WERI-Rb-1 (cell line): ENCODE results near the gene GALNT18.

Source experiments
- DNase-seq: peaks from one replicate; pipeline ENCODE4 v3.0.0-alpha.2; 2020
- H3K27ac ChIP-seq: fragments of 250-450 bp; sonication (Bioruptor Pico); 2 replicates; pipeline ENCODE4 v1.5.1; 2020; ENCODE audit warnings: mild to moderate bottlenecking, moderate library complexity
- H3K27me3 ChIP-seq: fragments of 250-450 bp; sonication (Bioruptor Pico); 2 replicates; pipeline ENCODE4 v1.5.1; 2021; ENCODE audit warnings: mild to moderate bottlenecking, low read depth, moderate library complexity; ENCODE audit not compliant: insufficient read depth, severe bottlenecking
- H3K36me3 ChIP-seq: fragments of 250-450 bp; sonication (Bioruptor Pico); 2 replicates; pipeline ENCODE4 v1.5.1; 2020; ENCODE audit warnings: mild to moderate bottlenecking, moderate library complexity
- H3K4me3 ChIP-seq: 2 replicates; pipeline ENCODE4 v1.5.1; 2011; ENCODE audit warnings: low read depth, mild to moderate bottlenecking, control low read depth, low read length
- H3K9me3 ChIP-seq: fragments of 250-450 bp; sonication (Bioruptor Pico); 2 replicates; pipeline ENCODE4 v1.5.1; 2021; ENCODE audit warnings: mild to moderate bottlenecking, moderate library complexity; ENCODE audit not compliant: severe bottlenecking
- TF ChIP-seq, protein P1 (sequence below): IDR thresholded peaks from 2 replicates; pipeline ENCODE4 v1.5.1; 2011; ENCODE audit warnings: low read depth, mild to moderate bottlenecking, control low read depth, inconsistent platforms, low read length

Gene GALNT18

DNA sequence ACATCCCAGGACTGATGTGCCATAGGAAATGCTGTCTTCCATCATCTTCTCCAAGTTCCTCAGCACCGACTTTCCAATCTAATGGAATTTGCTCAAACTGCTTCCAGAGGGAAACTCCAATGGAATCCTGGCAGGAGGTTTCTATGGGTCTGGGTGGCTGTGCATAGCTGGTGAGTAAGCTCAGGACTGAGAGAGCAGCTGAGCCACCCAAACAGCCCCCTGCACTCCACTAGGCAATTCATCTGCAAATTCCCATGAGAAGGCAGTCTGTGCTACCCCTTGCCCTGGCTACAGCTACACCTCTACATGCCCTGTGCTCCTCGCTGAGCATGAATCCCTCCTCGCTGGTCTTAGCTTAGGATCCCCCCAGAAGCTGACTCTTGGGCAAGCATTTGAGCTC is 140.8 kb downstream of the GALNT18 start:
- Histone ChIP-seq H3K9me3 (no peaks in the 10 kb centered on the region), H3K4me3 (no peak overlapping the region), H3K36me3 (no peaks in the 10 kb centered on the region), H3K27ac (no peak overlapping the region), H3K27me3 (no peaks in the 10 kb centered on the region)
- no peak for DNase-seq
- TF ChIP-seq, protein P1, sequence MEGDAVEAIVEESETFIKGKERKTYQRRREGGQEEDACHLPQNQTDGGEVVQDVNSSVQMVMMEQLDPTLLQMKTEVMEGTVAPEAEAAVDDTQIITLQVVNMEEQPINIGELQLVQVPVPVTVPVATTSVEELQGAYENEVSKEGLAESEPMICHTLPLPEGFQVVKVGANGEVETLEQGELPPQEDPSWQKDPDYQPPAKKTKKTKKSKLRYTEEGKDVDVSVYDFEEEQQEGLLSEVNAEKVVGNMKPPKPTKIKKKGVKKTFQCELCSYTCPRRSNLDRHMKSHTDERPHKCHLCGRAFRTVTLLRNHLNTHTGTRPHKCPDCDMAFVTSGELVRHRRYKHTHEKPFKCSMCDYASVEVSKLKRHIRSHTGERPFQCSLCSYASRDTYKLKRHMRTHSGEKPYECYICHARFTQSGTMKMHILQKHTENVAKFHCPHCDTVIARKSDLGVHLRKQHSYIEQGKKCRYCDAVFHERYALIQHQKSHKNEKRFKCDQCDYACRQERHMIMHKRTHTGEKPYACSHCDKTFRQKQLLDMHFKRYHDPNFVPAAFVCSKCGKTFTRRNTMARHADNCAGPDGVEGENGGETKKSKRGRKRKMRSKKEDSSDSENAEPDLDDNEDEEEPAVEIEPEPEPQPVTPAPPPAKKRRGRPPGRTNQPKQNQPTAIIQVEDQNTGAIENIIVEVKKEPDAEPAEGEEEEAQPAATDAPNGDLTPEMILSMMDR: no peak

DNA sequence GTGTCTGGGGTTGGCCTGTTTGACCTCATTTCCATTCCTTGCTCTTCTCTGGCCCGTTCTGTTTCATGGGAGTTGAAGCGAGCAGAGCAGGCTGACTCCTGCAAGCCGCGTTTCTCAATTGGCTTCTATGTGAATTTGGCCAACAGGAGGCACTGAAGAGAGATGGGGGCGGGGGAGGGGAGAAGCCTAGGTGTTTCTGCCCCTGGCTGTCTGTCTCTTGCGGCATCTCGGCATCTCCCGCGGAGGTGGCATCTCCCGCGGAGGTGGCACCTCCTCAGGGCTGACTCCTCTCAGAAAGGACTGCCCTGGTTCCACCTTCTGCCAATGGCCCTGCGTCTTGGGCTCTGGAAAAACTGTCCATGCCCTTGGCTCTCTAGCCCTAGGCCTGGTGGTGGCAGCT is 143.1 kb downstream of the GALNT18 start:
- H3K4me3 ChIP-seq: no peak overlapping the region
- no peaks in the 10 kb centered on the region for H3K9me3 ChIP-seq
- TF ChIP-seq, protein P1: peak; percentile 26; the same call in 1 of the 2 replicates
- no peaks in the 10 kb centered on the region for H3K36me3 ChIP-seq
- DNase-seq: no peak
- no peaks in the 10 kb centered on the region for H3K27me3 ChIP-seq
- no peak overlapping the region for H3K27ac ChIP-seq

DNA sequence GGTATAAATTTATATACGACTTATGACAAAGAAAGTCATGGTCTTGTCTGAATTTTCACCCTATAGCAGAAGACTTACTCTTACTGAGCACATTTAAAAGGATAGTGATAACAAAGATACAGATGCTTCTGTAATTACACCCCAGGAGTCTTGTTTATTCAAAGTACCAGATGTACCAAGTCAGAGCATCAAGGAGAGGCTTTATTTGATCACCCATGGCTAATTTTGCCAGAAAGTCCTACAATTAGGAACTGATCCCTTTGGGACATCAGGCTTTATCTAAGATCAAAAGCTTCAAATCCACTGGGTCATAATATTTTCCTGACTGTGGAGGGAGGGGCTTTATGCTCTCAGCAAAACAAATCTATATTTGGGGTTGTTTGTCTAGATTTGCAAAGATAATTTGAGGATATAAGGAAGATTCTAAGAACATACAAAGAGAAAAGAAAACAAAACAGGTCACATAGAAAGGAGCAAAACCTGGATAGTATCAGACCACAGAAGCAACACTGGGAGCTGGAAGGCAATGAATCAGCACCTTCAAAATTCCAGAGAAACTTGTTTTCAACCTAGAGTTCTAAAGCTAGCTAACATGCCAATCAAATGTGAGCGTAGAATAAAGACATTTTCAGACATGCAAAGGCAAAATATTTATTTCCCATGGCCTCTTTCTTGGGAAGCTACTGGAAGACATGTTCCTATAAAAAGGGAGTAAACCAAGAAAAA is 143.9 kb downstream of the GALNT18 start:
- TF ChIP-seq, protein P1: no peak
- H3K27me3 ChIP-seq: no peaks in the 10 kb centered on the region

DNA sequence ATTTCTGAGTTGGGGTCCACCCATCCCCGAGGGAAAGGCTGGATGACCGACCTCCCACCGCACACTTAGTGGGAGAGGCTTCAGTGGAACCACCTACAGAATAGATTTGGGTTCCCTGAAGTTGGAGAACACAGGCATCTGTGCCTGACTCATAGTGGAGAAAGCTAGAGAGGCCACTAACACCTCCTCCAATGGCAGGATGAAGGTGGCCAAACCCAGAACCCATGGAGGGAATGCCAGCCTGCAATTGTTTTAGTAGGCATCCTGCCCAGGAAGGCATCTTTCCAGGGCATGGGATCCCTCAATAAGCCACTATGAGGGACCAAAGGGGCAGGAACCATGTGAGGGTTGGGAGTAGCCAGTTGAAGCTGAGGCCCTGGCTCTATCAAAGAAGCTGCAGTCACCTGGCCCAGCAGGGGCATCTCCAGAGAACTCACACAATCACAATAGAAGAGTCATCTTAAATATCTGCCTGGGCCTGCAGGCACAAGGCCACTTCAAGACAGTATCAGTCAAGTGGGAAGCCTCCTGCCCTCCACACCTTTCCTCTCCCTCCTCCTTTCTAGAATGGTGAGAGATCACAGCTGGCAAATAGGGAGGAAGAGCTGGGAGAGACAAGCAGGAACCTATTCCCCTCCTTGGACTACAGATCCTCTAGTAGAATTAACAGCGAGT is 144.7 kb downstream of the GALNT18 start:
- no peaks in the 10 kb centered on the region for H3K36me3 ChIP-seq
- TF ChIP-seq, protein P1: no peak
- H3K9me3 ChIP-seq: no peaks in the 10 kb centered on the region
- H3K27ac ChIP-seq: no peak overlapping the region
- no peak overlapping the region for H3K4me3 ChIP-seq
- no peaks in the 10 kb centered on the region for H3K27me3 ChIP-seq
- DNase-seq: no peak

More for the DNA sequence above, 143.9 kb downstream of the GALNT18 start:
- no peaks in the 10 kb centered on the region for H3K36me3 ChIP-seq
- no peaks in the 10 kb centered on the region for H3K9me3 ChIP-seq
- H3K27ac ChIP-seq: no peak overlapping the region
- no peak for DNase-seq
- no peak overlapping the region for H3K4me3 ChIP-seq

DNA sequence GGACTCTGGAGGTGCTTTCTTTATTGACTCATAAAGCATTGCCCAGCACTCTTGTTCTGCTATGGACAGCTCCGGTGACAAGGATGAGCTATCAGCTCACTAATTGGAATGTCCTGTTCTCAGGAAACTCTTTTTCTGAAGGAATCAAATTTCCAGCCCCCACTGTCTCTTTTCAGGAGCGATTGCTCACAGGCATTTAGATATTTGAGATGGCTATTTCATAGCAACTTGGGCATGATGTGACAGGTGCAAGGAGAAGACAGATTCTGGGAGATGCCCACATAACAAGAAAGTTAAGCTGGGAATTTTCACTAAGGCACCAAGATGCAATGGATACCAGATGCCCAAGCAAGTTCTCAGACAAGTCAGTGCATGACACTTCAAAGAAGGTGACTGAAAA is 145.3 kb downstream of the GALNT18 start:
- H3K4me3 ChIP-seq: no peak overlapping the region
- TF ChIP-seq, protein P1: no peak
- H3K27me3 ChIP-seq: no peaks in the 10 kb centered on the region
- H3K27ac ChIP-seq: no peak overlapping the region
- no peaks in the 10 kb centered on the region for H3K9me3 ChIP-seq
- no peak for DNase-seq
- no peaks in the 10 kb centered on the region for H3K36me3 ChIP-seq

DNA sequence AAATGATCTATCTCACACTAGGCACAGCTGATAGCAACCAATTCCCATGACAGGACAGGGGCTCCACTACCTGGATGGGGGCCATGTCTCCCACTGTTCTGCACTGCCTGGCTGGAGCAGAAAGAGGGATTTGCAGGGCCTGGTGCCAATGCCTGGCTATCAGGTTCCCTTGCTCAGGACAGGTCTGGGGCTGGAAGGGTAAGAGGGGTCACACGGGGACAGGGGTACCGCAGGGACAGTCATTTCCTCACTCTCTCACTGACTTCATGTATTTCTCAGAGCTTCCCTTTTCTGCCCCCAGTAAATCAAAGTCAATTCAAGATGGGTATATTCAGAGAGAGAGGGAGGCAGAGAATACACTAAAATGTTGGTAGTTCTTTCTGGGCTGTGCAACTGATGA is 149.7 kb downstream of the GALNT18 start:
- Histone ChIP-seq H3K36me3 (no peaks in the 10 kb centered on the region), H3K9me3 (no peaks in the 10 kb centered on the region), H3K4me3 (no peak overlapping the region), H3K27me3 (no peaks in the 10 kb centered on the region), H3K27ac (no peak overlapping the region)
- no peak for DNase-seq
- TF ChIP-seq, protein P1: no peak
